Stimulated activated CD8-positive, alpha-beta memory T cell treated with anti-CD3 and anti-CD28 coated beads, Interleukin-7, amount 100 ng/mL, for 24 hours (primary cell): ENCODE measurements around the gene IDE.

ENCODE experiments used
- DNase-seq: peaks from one replicate; pipeline ENCODE4 v3.0.0-alpha.2; 2020; ENCODE audit warnings: low read depth

Gene IDE

GRCh38 chr10:92567952-92568600 lies 5.8 kb downstream of the IDE start:
- DNase-seq = no peak

- DNase-seq = no peak
Observed at GRCh38 chr10:92562424-92562823, 11.5 kb downstream of the IDE start.

GRCh38 chr10:92559046-92559445 lies 14.8 kb downstream of the IDE start:
- no peak for DNase-seq

- no peak for DNase-seq
Observed at GRCh38 chr10:92553959-92554358, 19.9 kb downstream of the IDE start.

GRCh38 chr10:92552310-92552709 lies 21.6 kb downstream of the IDE start:
- DNase-seq = no peak

GRCh38 chr10:92550924-92551323 lies 23.0 kb downstream of the IDE start:
- DNase-seq = no peak

- no peak for DNase-seq
Observed at GRCh38 chr10:92547676-92548075, 26.2 kb downstream of the IDE start.

- no peak for DNase-seq
Observed at GRCh38 chr10:92545556-92545955, 28.3 kb downstream of the IDE start.

- no peak for DNase-seq
Observed at GRCh38 chr10:92544296-92544695, 29.6 kb downstream of the IDE start.

- no peak for DNase-seq
Observed at GRCh38 chr10:92542458-92542857, 31.4 kb downstream of the IDE start.

GRCh38 chr10:92541583-92541982 lies 32.3 kb downstream of the IDE start:
- DNase-seq = no peak

GRCh38 chr10:92538231-92538958 lies 35.5 kb downstream of the IDE start:
- DNase-seq = no peak

GRCh38 chr10:92530891-92531535 lies 42.9 kb downstream of the IDE start:
- no peak for DNase-seq

GRCh38 chr10:92530421-92530820 lies 43.5 kb downstream of the IDE start:
- DNase-seq = no peak

GRCh38 chr10:92527716-92528115 lies 46.2 kb downstream of the IDE start:
- DNase-seq = no peak

- DNase-seq = no peak
Observed at GRCh38 chr10:92523639-92524038, 50.3 kb downstream of the IDE start.

- DNase-seq = peak; percentile 35
Observed at GRCh38 chr10:92517034-92517655, 56.7 kb downstream of the IDE start.

- DNase-seq = no peak
Observed at GRCh38 chr10:92508866-92509265, 65.0 kb downstream of the IDE start.

- no peak for DNase-seq
Observed at GRCh38 chr10:92506336-92506735, 67.6 kb downstream of the IDE start.

- no peak for DNase-seq
Observed at GRCh38 chr10:92505044-92505443, 68.8 kb downstream of the IDE start.

- no peak for DNase-seq
Observed at GRCh38 chr10:92502296-92502808, 71.5 kb downstream of the IDE start.

GRCh38 chr10:92493362-92493761 lies 80.5 kb downstream of the IDE start:
- DNase-seq = no peak
